PFSK-1 (cell line): ENCODE data around the gene CCDC138.

Source experiments
- FOXP2 ChIP-seq: optimal IDR thresholded peaks from 2 replicates; pipeline ENCODE3; 2011; ENCODE audit warnings: borderline replicate concordance, control low read depth, inconsistent platforms; ENCODE audit not compliant: insufficient read depth; ENCODE audit errors: extremely low read length, extremely low read depth
- POLR2AphosphoS5 ChIP-seq: IDR thresholded peaks from 2 replicates; pipeline ENCODE4 v1.6.1; 2012; ENCODE audit warnings: low read depth, mild to moderate bottlenecking, control low read depth, low read length, moderate library complexity
- REST ChIP-seq, 2 experiments: IDR thresholded peaks; 2 replicates each; pipeline versions ENCODE4 v1.6.1 to v1.8.0; 2011 to 2012; ENCODE audit warnings: low read depth in 2 of 2, low read length in 2 of 2, control low read depth in 1 of 2, inconsistent platforms in 1 of 2, mild to moderate bottlenecking in 1 of 2, moderate library complexity in 1 of 2; ENCODE audit not compliant: insufficient read depth in 1 of 2
- SIN3A ChIP-seq: IDR thresholded peaks from 2 replicates; pipeline ENCODE4 v1.6.1; 2012; ENCODE audit warnings: mild to moderate bottlenecking, low read length, moderate library complexity, borderline replicate concordance; ENCODE audit not compliant: insufficient read depth
- TAF1 ChIP-seq: IDR thresholded peaks from 2 replicates; pipeline ENCODE4 v1.6.1; 2012; ENCODE audit warnings: low read length, control low read depth, borderline replicate concordance; ENCODE audit not compliant: insufficient read depth

Gene CCDC138

GRCh38 chr2:108906403-108907077 lies 120.0 kb downstream of the CCDC138 start:
- TF ChIP-seq TAF1 (no peak), POLR2AphosphoS5 (no peak), REST (IDR thresholded peaks at IDR 0.05; ENCODE audit: insufficient read depth in 1 of 2, low read depth in 2 of 2, low read length in 2 of 2) (no peak)

GRCh38 chr2:108907822-108908712 lies 121.5 kb downstream of the CCDC138 start:
- TF ChIP-seq TAF1 (no peak), POLR2AphosphoS5 (no peak), SIN3A (no peak), REST (IDR thresholded peaks at IDR 0.05; ENCODE audit: insufficient read depth in 1 of 2, low read depth in 2 of 2, low read length in 2 of 2) (no peak), FOXP2 (no peak)

- no peak for TF ChIP-seq TAF1
- TF ChIP-seq SIN3A: no peak
- no peak for TF ChIP-seq POLR2AphosphoS5
These were observed 122.1 kb downstream of the CCDC138 start for GRCh38 chr2:108908713-108909070.

GRCh38 chr2:108909275-108909823 lies 122.8 kb downstream of the CCDC138 start:
- TF ChIP-seq TAF1: no peak
- TF ChIP-seq SIN3A: no peak
- TF ChIP-seq REST (IDR thresholded peaks at IDR 0.05; ENCODE audit: insufficient read depth in 1 of 2, low read depth in 2 of 2, low read length in 2 of 2): no peak
- no peak for TF ChIP-seq POLR2AphosphoS5
- no peak for TF ChIP-seq FOXP2

GRCh38 chr2:108910011-108910431 lies 123.5 kb downstream of the CCDC138 start:
- no peak for TF ChIP-seq POLR2AphosphoS5
- no peak for TF ChIP-seq SIN3A
- TF ChIP-seq REST (IDR thresholded peaks at IDR 0.05; ENCODE audit: insufficient read depth in 1 of 2, low read depth in 2 of 2, low read length in 2 of 2): no peak
- TF ChIP-seq TAF1: no peak
- no peak for TF ChIP-seq FOXP2
